K562 (cell line): ENCODE measurements around the gene TBC1D5.

Source experiments
- EZH2 ChIP-seq: IDR thresholded peaks from 2 replicates; pipeline ENCODE4 v1.6.1; 2012; ENCODE audit warnings: low read depth, mild to moderate bottlenecking, inconsistent platforms, low read length, borderline replicate concordance
- HDGF ChIP-seq: fragments of 450-650 bp; IDR thresholded peaks from 2 replicates; pipeline ENCODE4 v1.6.1; 2016
- NBN ChIP-seq: fragments of 450-650 bp; IDR thresholded peaks from 2 replicates; pipeline ENCODE4 v1.6.1; 2016; ENCODE audit warnings: low read depth, mild to moderate bottlenecking
- SIN3A ChIP-seq, 2 experiments: fragments of 150-350 bp in 1 of 2; IDR thresholded peaks; 2 replicates each; pipeline ENCODE4 v1.6.1; 2011 to 2016; ENCODE audit warnings: borderline replicate concordance in 2 of 2, low read depth in 2 of 2, low read length in 2 of 2, mild to moderate bottlenecking in 2 of 2, moderate library complexity in 2 of 2; ENCODE audit not compliant: control insufficient read depth in 1 of 2
- ZNF232 ChIP-seq: sonication (generic); formaldehyde crosslinking; IDR thresholded peaks from 2 replicates; pipeline ENCODE4 v1.8.0; 2022; ENCODE audit warnings: mild to moderate bottlenecking, missing genetic modification reagents
- ZNF384 ChIP-seq: IDR thresholded peaks from 2 replicates; pipeline ENCODE4 v1.6.1; 2012; ENCODE audit warnings: low read depth, low read length, improper control_type of control experiment
- ZSCAN32 ChIP-seq: fragments of 450-650 bp; formaldehyde crosslinking; IDR thresholded peaks from 2 replicates; pipeline ENCODE4 v1.4.0; 2020; ENCODE audit warnings: mild to moderate bottlenecking, moderate library complexity
- TF ChIP-seq, protein P1 (sequence below): fragments of 250-450 bp; sonication (Bioruptor Pico); IDR thresholded peaks from 2 replicates; pipeline ENCODE4 v1.4.0; 2020; ENCODE audit warnings: mild to moderate bottlenecking, moderate library complexity

DNA sequence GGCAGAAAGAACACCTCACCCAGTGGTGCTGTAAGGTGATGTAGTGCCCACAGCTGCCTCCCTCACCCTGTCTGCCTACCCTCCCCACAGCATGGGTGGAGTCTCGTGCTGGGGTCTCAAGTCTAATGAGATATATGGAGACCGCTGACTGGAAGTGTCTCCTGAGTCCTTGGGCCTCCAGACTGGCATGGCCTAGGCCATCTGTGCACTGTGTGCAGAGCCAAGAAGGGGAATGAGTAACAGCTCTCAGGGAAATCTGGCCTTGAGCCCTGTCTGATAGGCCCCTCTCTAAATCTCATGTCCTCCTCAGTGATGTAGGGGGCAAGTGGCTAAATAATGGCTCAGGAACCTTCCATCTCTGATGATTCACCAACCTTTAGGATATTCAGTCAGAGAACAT is 580.3 kb downstream of the TBC1D5 start:
- no peak for TF ChIP-seq HDGF
- TF ChIP-seq ZSCAN32 (CRISPR knock-in tag) = no peak
- no peak for TF ChIP-seq ZNF384
- TF ChIP-seq, protein P1, sequence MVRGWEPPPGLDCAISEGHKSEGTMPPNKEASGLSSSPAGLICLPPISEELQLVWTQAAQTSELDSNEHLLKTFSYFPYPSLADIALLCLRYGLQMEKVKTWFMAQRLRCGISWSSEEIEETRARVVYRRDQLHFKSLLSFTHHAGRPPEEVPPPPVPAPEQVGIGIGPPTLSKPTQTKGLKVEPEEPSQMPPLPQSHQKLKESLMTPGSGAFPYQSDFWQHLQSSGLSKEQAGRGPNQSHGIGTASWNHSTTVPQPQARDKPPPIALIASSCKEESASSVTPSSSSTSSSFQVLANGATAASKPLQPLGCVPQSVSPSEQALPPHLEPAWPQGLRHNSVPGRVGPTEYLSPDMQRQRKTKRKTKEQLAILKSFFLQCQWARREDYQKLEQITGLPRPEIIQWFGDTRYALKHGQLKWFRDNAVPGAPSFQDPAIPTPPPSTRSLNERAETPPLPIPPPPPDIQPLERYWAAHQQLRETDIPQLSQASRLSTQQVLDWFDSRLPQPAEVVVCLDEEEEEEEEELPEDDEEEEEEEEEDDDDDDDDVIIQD (CRISPR knock-in tag) = no peak
- TF ChIP-seq ZNF232 (CRISPR knock-in tag) = no peak
- no peak for TF ChIP-seq SIN3A (IDR thresholded peaks at IDR 0.05; ENCODE audit: borderline replicate concordance in 2 of 2, control insufficient read depth in 1 of 2, low read depth in 2 of 2, low read length in 2 of 2)
- no peak for TF ChIP-seq EZH2
- TF ChIP-seq NBN = no peak
